H1 (cell line): Measurements from ENCODE around the gene CD99. TPM values are rescaled to one million over a fixed set of nuclear protein-coding genes. Genes with fewer than 3 reads are reported as not detected.

Source experiments
- CTCF ChIA-PET: fragments of 300-600 bp; sonication (Branson Sonifier 250); formaldehyde crosslinking; loops from one replicate; lab custom pipeline; 2021; ENCODE audit not compliant: partially characterized antibody; lab: Charles Lee
- POLR2A ChIA-PET: fragments of 300-600 bp; sonication (Branson Sonifier 250); formaldehyde crosslinking; loops from one replicate; lab custom pipeline; 2021; ENCODE audit warnings: inconsistent platforms; ENCODE audit not compliant: partially characterized antibody; lab: Charles Lee
- DNase-seq, 2 experiments: peaks; one replicate each; pipeline versions ENCODE4 v3.0.0 to v3.0.0-alpha.2; 2010 to 2022; ENCODE audit warnings: low spot score in 2 of 2, low read depth in 1 of 2, mixed read lengths in 1 of 2
- FAIRE-seq: peaks from 2 replicates; lab custom pipeline; 2011; peaks lifted over from hg19 to GRCh38; lab: Jason Lieb, UNC
- H2AFZ ChIP-seq: 2 replicates; pipeline ENCODE4 v1.8.1; 2012; ENCODE audit warnings: low read length, inconsistent platforms
- H2AK5ac ChIP-seq: 2 replicates; pipeline ENCODE4 v1.6.1; 2013; ENCODE audit warnings: low read depth, low read length
- H2BK120ac ChIP-seq: replicated peaks from 2 replicates; pipeline ENCODE3; 2013; ENCODE audit warnings: low read depth, low read length, inconsistent platforms
- H2BK12ac ChIP-seq: 2 replicates; pipeline ENCODE4 v1.6.1; 2013; ENCODE audit warnings: low read depth, low read length
- H2BK15ac ChIP-seq: 2 replicates; pipeline ENCODE4 v1.6.1; 2013; ENCODE audit warnings: low read length
- H2BK20ac ChIP-seq: 2 replicates; pipeline ENCODE4 v1.6.1; 2013; ENCODE audit warnings: low read length
- H2BK5ac ChIP-seq: 2 replicates; pipeline ENCODE4 v1.6.1; 2013; ENCODE audit warnings: low read depth, low read length
- H3K14ac ChIP-seq: 2 replicates; pipeline ENCODE4 v1.6.1; 2013; ENCODE audit warnings: inconsistent platforms; ENCODE audit not compliant: insufficient read length
- H3K18ac ChIP-seq: 2 replicates; pipeline ENCODE4 v1.6.1; 2013; ENCODE audit warnings: low read length; ENCODE audit errors: extremely low read depth
- H3K23ac ChIP-seq: 2 replicates; pipeline ENCODE4 v1.6.1; 2013; ENCODE audit warnings: inconsistent platforms; ENCODE audit not compliant: insufficient read length
- H3K23me2 ChIP-seq: 2 replicates; pipeline ENCODE4 v1.6.1; 2013; ENCODE audit warnings: low read depth, low read length
- H3K27ac ChIP-seq: 2 replicates; pipeline ENCODE4 v1.6.1; 2011; ENCODE audit warnings: low read depth, low read length, inconsistent platforms
- H3K27me3 ChIP-seq, 4 experiments: replicated peaks in 1 of 4; 1 replicate in 1 of 4; 2 replicates in 3 of 4; pipeline versions ENCODE4 v1.6.1 to v1.8.1; 2011 to 2013; ENCODE audit warnings: low read length in 3 of 4, mild to moderate bottlenecking in 3 of 4, inconsistent platforms in 2 of 4, mixed read lengths in 2 of 4, moderate library complexity in 1 of 4; ENCODE audit not compliant: control insufficient read depth in 3 of 4, insufficient read depth in 3 of 4; ENCODE audit errors: extremely low read depth in 1 of 4
- H3K36me3 ChIP-seq, 4 experiments: 2 replicates each; pipeline versions ENCODE4 v1.6.1 to v1.8.1; 2011 to 2013; ENCODE audit warnings: mild to moderate bottlenecking in 4 of 4, low read length in 3 of 4, moderate library complexity in 2 of 4, control low read depth in 1 of 4, inconsistent platforms in 1 of 4; ENCODE audit not compliant: insufficient read depth in 4 of 4, control insufficient read depth in 2 of 4
- H3K4ac ChIP-seq: replicated peaks from 2 replicates; pipeline ENCODE3; 2013; ENCODE audit warnings: low read length, low read depth, mixed read lengths, inconsistent platforms; ENCODE audit not compliant: insufficient read length
- H3K4me1 ChIP-seq, 4 experiments: replicated peaks in 1 of 4; 1 replicate in 1 of 4; 2 replicates in 3 of 4; pipeline versions ENCODE4 v1.6.1 to v1.8.1; 2011 to 2013; ENCODE audit warnings: low read length in 3 of 4, inconsistent platforms in 2 of 4, mixed read lengths in 1 of 4; ENCODE audit not compliant: insufficient read depth in 4 of 4, control insufficient read depth in 3 of 4
- H3K4me2 ChIP-seq, 2 experiments: 2 replicates each; pipeline versions ENCODE4 v1.6.1 to v1.8.1; 2011 to 2013; ENCODE audit warnings: low read depth in 2 of 2, low read length in 2 of 2, control low read depth in 1 of 2, inconsistent platforms in 1 of 2, mild to moderate bottlenecking in 1 of 2; ENCODE audit not compliant: insufficient read depth in 1 of 2
- H3K4me3 ChIP-seq, 4 experiments: fragments of 200-600, 300-600 bp in 1 of 4; sonication (generic), shearing (Covaris generic), sonication (Bioruptor Twin) in 1 of 4; 2 replicates each; pipeline versions ENCODE4 v1.5.1 to v1.8.1; 2011 to 2016; ENCODE audit warnings: low read length in 4 of 4, low read depth in 3 of 4, control low read depth in 2 of 4, inconsistent platforms in 2 of 4, mild to moderate bottlenecking in 2 of 4, mixed read lengths in 1 of 4, moderate library complexity in 1 of 4; ENCODE audit not compliant: insufficient read depth in 2 of 4; ENCODE audit errors: extremely low read depth in 1 of 4
- H3K56ac ChIP-seq: replicated peaks from 2 replicates; pipeline ENCODE3; 2013; ENCODE audit warnings: low read depth, mild to moderate bottlenecking, mixed read lengths, low read length, inconsistent platforms; ENCODE audit not compliant: insufficient read length
- H3K79me1 ChIP-seq: 2 replicates; pipeline ENCODE4 v1.6.1; 2013; ENCODE audit warnings: low read depth, low read length, control low read depth
- H3K79me2 ChIP-seq, 2 experiments: 2 replicates each; pipeline versions ENCODE4 v1.6.1 to v1.8.1; 2012 to 2013; ENCODE audit warnings: low read length in 2 of 2, mild to moderate bottlenecking in 2 of 2, inconsistent platforms in 1 of 2; ENCODE audit not compliant: insufficient read depth in 2 of 2, control insufficient read depth in 1 of 2
- H3K9ac ChIP-seq, 4 experiments: replicated peaks in 1 of 4; 1 replicate in 1 of 4; 2 replicates in 3 of 4; pipeline versions ENCODE4 v1.6.1 to v1.8.1; 2011 to 2013; ENCODE audit warnings: low read depth in 3 of 4, low read length in 3 of 4, control low read depth in 2 of 4, mild to moderate bottlenecking in 2 of 4, moderate library complexity in 2 of 4, inconsistent platforms in 1 of 4; ENCODE audit errors: extremely low read depth in 1 of 4
- H3K9me3 ChIP-seq, 2 experiments: 2 replicates each; pipeline versions ENCODE4 v1.6.1 to v1.8.1; 2012 to 2013; ENCODE audit warnings: mild to moderate bottlenecking in 2 of 2, moderate library complexity in 2 of 2, control low read depth in 1 of 2, inconsistent platforms in 1 of 2, low read depth in 1 of 2, low read length in 1 of 2, mixed read lengths in 1 of 2; ENCODE audit not compliant: insufficient read depth in 2 of 2
- H4K20me1 ChIP-seq, 2 experiments: replicated peaks in 1 of 2; 2 replicates each; pipeline versions ENCODE3 to v1.8.1; 2011 to 2013; ENCODE audit warnings: inconsistent platforms in 2 of 2, low read length in 2 of 2, mild to moderate bottlenecking in 1 of 2; ENCODE audit not compliant: insufficient read depth in 2 of 2, control insufficient read depth in 1 of 2
- H4K5ac ChIP-seq: 2 replicates; pipeline ENCODE4 v1.6.1; 2013; ENCODE audit warnings: low read length, low read depth, mixed read lengths, inconsistent platforms; ENCODE audit not compliant: insufficient read length
- H4K8ac ChIP-seq: 2 replicates; pipeline ENCODE4 v1.8.0; 2013; ENCODE audit warnings: mild to moderate bottlenecking, moderate library complexity, low read length, inconsistent platforms; ENCODE audit not compliant: insufficient read depth; ENCODE audit errors: extremely low read depth
- H4K91ac ChIP-seq: replicated peaks from 2 replicates; pipeline ENCODE3; 2013; ENCODE audit warnings: low read length, mixed read lengths, inconsistent platforms; ENCODE audit not compliant: insufficient read length
- BCL11A ChIP-seq, 2 experiments: IDR thresholded peaks; one replicate each; pipeline ENCODE4 v1.6.1; 2011; ENCODE audit warnings: low read depth in 2 of 2, low read length in 2 of 2, mild to moderate bottlenecking in 2 of 2
- CBX5 ChIP-seq: fragments of 300-800, 300-1000 bp; sonication (generic); IDR thresholded peaks from 2 replicates; pipeline ENCODE4 v1.7.1; 2016; ENCODE audit warnings: antibody characterized with exemption, low read length, low read depth
- KDM4A ChIP-seq: IDR thresholded peaks from one replicate; pipeline ENCODE4 v1.7.1; 2012; ENCODE audit warnings: low read depth, mild to moderate bottlenecking, moderate library complexity, low read length, inconsistent platforms; ENCODE audit not compliant: severe bottlenecking
- KDM5A ChIP-seq: fragments of 200-600 bp; IDR thresholded peaks from 2 replicates; pipeline ENCODE4 v1.7.1; 2012; ENCODE audit warnings: mild to moderate bottlenecking, low read length, inconsistent platforms, mixed read lengths
- NANOG ChIP-seq: IDR thresholded peaks from 2 replicates; pipeline ENCODE4 v1.6.1; 2011; ENCODE audit warnings: low read length, low read depth, mild to moderate bottlenecking, inconsistent platforms; ENCODE audit not compliant: insufficient read depth, poor library complexity, severe bottlenecking
- SIN3A ChIP-seq, 2 experiments: IDR thresholded peaks in 1 of 2; conservative IDR thresholded peaks in 1 of 2; 2 replicates each; pipeline ENCODE4 v1.6.1; 2011 to 2012; ENCODE audit warnings: low read length in 2 of 2, improper control_type of control experiment in 1 of 2, low read depth in 1 of 2, mild to moderate bottlenecking in 1 of 2
- SIRT6 ChIP-seq: IDR thresholded peaks from one replicate; pipeline ENCODE4 v1.7.1; 2012; ENCODE audit warnings: low read length, inconsistent platforms
- SIX5 ChIP-seq: IDR thresholded peaks from 2 replicates; pipeline ENCODE4 v1.6.1; 2011; ENCODE audit warnings: mild to moderate bottlenecking, low read depth, low read length
- TAF7 ChIP-seq: optimal IDR thresholded peaks from 2 replicates; pipeline ENCODE3; 2011; ENCODE audit warnings: low read depth, mild to moderate bottlenecking, inconsistent platforms, low read length, moderate library complexity, borderline replicate concordance
- WGBS, 2 experiments: shearing (Covaris generic) in 1 of 2; methylation state at CpG; one replicate each; pipeline versions ENCODE4 v1.1.6 to v1.1.7; 2013 to 2015; ENCODE audit warnings: low lambda C conversion rate in 2 of 2, mixed read lengths in 2 of 2, inconsistent platforms in 1 of 2, low coverage in 1 of 2, missing lambda C conversion rate in 1 of 2; ENCODE audit not compliant: insufficient replicate concordance in 2 of 2, insufficient coverage in 1 of 2, insufficient read length in 1 of 2; ENCODE audit errors: extremely low coverage in 1 of 2, missing lambda C conversion rate in 1 of 2; 5-methylcytosine and 5-hydroxymethylcytosine counted together
- polyA plus RNA-seq, 7 experiments: library from polyadenylated mRNA; depleted of rRNA in 3 of 7; stranded (reverse) in 5 of 7; unstranded in 2 of 7; fragments of >200 nt in 5 of 7; fragments of 200-250 nt in 2 of 7; gene quantifications; 1 replicate in 5 of 7; 2 replicates in 1 of 7; 4 replicates in 1 of 7; pipeline versions ENCODE4 v1.2.1 to v1.2.3, GENCODE V29; 2011 to 2013; ENCODE audit warnings: missing spikeins in 2 of 7, mixed read lengths in 2 of 7
- total RNA-seq: library from RNA; stranded (reverse); fragmentation: NEBNext Ultra II Directional; extraction: Animal tissue kit (Norgen Biotek cat#: 25700); gene quantifications from 2 replicates; pipeline ENCODE4 v1.2.1, GENCODE V29; 2021
- TF ChIP-seq, protein P1 (sequence below), 3 experiments: IDR thresholded peaks; 1 replicate in 2 of 3; 2 replicates in 1 of 3; pipeline versions ENCODE4 v1.5.1 to v1.6.1; 2011; ENCODE audit warnings: low read length in 3 of 3, mild to moderate bottlenecking in 3 of 3, inconsistent platforms in 2 of 3, low read depth in 1 of 3, moderate library complexity in 1 of 3; ENCODE audit not compliant: insufficient read depth in 1 of 3; ENCODE audit errors: control extremely low read depth in 1 of 3
- TF ChIP-seq, protein P2 (sequence below): IDR thresholded peaks from 2 replicates; pipeline ENCODE4 v1.6.1; 2012; ENCODE audit warnings: inconsistent platforms

Gene CD99
- total and polyA plus RNA-seq, 2 of the 8 experiments (the other 6 are each of a cell fraction or from before 2014, with no cell fraction given), result 30.1 to 47.8 TPM

DNA sequence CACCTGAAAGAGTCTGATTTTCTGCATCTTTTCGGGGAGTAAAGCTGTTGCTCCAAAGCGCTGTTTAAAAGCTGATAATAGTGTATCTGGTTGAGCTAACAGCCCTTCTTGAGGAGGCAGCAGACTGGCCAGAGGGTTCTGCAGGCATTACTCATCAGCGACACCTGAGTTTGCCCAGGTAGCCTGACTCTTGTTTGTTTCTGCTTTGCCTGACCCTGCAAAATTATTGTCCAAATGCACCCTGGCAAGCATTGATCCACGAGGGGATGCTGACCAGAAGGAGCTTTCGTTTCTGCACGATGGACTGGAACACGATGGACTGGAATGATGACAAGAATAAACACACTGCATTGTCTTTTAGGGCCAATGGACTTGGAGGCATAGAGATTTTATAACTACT, 6.2 kb downstream of the CD99 start:
- Histone ChIP-seq H3K4me1 (peaks cover 0 to 2% (median 0%) of the 10 kb centered on the region in 4 experiments; a peak in 2 of 7 replicates), H2BK15ac (no peak overlapping the region), H3K18ac (no peak overlapping the region), H3K4me3 (no peak overlapping the region), H3K23me2 (peaks cover 9% of the 10 kb centered on the region; the same call in 1 of the 2 replicates), H2BK12ac (no peak overlapping the region), H3K79me2 (peaks cover 0 to 5% of the 10 kb centered on the region in 2 experiments; a peak in 3 of 4 replicates), H3K79me1 (no peaks in the 10 kb centered on the region; the same call in 1 of the 2 replicates), H4K20me1 (peaks cover 2 to 7% of the 10 kb centered on the region in 2 experiments), H3K56ac (no peak overlapping the region), H3K4me2 (no peak overlapping the region), H3K9ac (no peak overlapping the region), H3K36me3 (peaks cover 0 to 2% (median 0%) of the 10 kb centered on the region in 4 experiments; a peak in 2 of 8 replicates), H3K23ac (no peak overlapping the region), H3K27me3 (peaks cover 0 to 19% (median 18%) of the 10 kb centered on the region in 4 experiments; a peak in 6 of 7 replicates), H3K9me3 (no peaks in the 10 kb centered on the region), H4K91ac (no peak overlapping the region), H3K14ac (no peak overlapping the region), H4K5ac (no peak overlapping the region), H2BK20ac (no peak overlapping the region), H2BK120ac (no peak overlapping the region), H4K8ac (no peak overlapping the region), H3K4ac (no peak overlapping the region), H3K27ac (no peak overlapping the region), H2AFZ (no peak overlapping the region), H2BK5ac (no peak overlapping the region), H2AK5ac (no peak overlapping the region)
- DNase-seq (no peak), FAIRE-seq (no peak)
- WGBS, 2 experiments, result 82% methylated on average over 7 of the region's 7 CpGs; no CpG with 5 or more reads in 1 of the 2 experiments
- ChIA-PET CTCF (no interaction called here), POLR2A (no interaction called here)
- TF ChIP-seq CBX5 (no peak), SIN3A (conservative IDR thresholded peaks at IDR 0.05 in 1 of 2, IDR thresholded peaks at IDR 0.05 in 1 of 2; ENCODE audit: low read depth in 1 of 2, low read length in 2 of 2) (no peak), KDM4A (no peak), BCL11A (IDR thresholded peaks at IDR 0.05; ENCODE audit: low read depth in 2 of 2, low read length in 2 of 2) (no peak), SIRT6 (no peak), KDM5A (no peak), SIX5 (no peak), TAF7 (no peak), NANOG (no peak)
- TF ChIP-seq, protein P1, sequence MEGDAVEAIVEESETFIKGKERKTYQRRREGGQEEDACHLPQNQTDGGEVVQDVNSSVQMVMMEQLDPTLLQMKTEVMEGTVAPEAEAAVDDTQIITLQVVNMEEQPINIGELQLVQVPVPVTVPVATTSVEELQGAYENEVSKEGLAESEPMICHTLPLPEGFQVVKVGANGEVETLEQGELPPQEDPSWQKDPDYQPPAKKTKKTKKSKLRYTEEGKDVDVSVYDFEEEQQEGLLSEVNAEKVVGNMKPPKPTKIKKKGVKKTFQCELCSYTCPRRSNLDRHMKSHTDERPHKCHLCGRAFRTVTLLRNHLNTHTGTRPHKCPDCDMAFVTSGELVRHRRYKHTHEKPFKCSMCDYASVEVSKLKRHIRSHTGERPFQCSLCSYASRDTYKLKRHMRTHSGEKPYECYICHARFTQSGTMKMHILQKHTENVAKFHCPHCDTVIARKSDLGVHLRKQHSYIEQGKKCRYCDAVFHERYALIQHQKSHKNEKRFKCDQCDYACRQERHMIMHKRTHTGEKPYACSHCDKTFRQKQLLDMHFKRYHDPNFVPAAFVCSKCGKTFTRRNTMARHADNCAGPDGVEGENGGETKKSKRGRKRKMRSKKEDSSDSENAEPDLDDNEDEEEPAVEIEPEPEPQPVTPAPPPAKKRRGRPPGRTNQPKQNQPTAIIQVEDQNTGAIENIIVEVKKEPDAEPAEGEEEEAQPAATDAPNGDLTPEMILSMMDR (IDR thresholded peaks at IDR 0.05; ENCODE audit: control extremely low read depth in 1 of 3, insufficient read depth in 1 of 3, low read depth in 1 of 3, low read length in 3 of 3), result no peak
- TF ChIP-seq, protein P2, sequence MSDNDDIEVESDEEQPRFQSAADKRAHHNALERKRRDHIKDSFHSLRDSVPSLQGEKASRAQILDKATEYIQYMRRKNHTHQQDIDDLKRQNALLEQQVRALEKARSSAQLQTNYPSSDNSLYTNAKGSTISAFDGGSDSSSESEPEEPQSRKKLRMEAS, result no peak
